ENCODE results near the gene HOXA9.

Gene HOXA9

DNA sequence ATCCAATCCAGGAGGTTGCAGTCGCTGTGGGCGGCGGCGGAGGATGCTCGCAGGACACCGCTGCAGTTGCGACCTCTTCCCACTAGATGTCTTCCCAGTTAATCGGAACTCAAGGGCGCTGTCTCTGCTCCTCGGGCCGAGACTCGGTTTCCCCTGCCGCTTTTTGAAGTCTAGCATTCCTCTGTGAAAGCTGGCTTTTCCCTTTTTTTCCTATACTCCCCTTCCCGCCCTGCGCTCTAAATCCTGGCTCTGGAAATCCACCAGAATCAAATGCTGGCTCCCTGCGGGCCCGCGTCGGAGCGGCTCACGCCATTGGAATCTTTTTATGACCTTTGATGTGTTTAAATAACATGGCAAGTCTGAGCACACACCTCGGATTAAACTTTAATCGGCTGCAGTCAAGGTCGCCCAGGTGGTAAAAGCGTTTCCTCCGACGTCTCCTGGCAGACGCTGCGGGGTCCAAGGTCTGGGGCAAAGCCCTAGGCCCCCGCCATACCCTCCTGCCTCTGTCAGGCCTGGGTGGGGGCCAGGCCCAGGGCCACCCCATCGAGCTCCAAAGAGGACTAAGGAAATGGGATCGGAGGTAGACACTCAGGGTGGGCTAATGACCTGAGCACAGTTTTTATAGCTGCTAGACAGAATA, 45.2 kb upstream of the HOXA9 start:
- peak; percentile 86 for ATAC-seq
- no peak for TF ChIP-seq ZFP30 (CRISPR knock-in tag; IDR thresholded peaks at IDR 0.05)
- no peak for TF ChIP-seq OSR1 (CRISPR knock-in tag; IDR thresholded peaks at IDR 0.05)
- no peak for TF ChIP-seq ESRRG (CRISPR knock-in tag; IDR thresholded peaks at IDR 0.05)
- TF ChIP-seq, protein P1, sequence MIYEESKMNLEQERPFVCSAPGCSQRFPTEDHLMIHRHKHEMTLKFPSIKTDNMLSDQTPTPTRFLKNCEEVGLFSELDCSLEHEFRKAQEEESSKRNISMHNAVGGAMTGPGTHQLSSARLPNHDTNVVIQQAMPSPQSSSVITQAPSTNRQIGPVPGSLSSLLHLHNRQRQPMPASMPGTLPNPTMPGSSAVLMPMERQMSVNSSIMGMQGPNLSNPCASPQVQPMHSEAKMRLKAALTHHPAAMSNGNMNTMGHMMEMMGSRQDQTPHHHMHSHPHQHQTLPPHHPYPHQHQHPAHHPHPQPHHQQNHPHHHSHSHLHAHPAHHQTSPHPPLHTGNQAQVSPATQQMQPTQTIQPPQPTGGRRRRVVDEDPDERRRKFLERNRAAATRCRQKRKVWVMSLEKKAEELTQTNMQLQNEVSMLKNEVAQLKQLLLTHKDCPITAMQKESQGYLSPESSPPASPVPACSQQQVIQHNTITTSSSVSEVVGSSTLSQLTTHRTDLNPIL (CRISPR knock-in tag; IDR thresholded peaks at IDR 0.05; ENCODE audit: low read depth) = no peak
- no peak for TF ChIP-seq GLIS3 (CRISPR knock-in tag; IDR thresholded peaks at IDR 0.05)
- no peak for TF ChIP-seq CSDC2 (CRISPR knock-in tag; IDR thresholded peaks at IDR 0.05)
- TF ChIP-seq ZNF565 (CRISPR knock-in tag; conservative IDR thresholded peaks at IDR 0.05; ENCODE audit: low read depth) = no peak
- TF ChIP-seq ZNF8 (CRISPR knock-in tag; IDR thresholded peaks at IDR 0.05) = no peak
- no peak for TF ChIP-seq SNAI2 (CRISPR knock-in tag; IDR thresholded peaks at IDR 0.05)
- no peak for TF ChIP-seq ISL1 (CRISPR knock-in tag; IDR thresholded peaks at IDR 0.05)
- TF ChIP-seq BACH2 (CRISPR knock-in tag; IDR thresholded peaks at IDR 0.05; ENCODE audit: borderline replicate concordance) = no peak
- TF ChIP-seq RARB (CRISPR knock-in tag; IDR thresholded peaks at IDR 0.05) = no peak

DNA sequence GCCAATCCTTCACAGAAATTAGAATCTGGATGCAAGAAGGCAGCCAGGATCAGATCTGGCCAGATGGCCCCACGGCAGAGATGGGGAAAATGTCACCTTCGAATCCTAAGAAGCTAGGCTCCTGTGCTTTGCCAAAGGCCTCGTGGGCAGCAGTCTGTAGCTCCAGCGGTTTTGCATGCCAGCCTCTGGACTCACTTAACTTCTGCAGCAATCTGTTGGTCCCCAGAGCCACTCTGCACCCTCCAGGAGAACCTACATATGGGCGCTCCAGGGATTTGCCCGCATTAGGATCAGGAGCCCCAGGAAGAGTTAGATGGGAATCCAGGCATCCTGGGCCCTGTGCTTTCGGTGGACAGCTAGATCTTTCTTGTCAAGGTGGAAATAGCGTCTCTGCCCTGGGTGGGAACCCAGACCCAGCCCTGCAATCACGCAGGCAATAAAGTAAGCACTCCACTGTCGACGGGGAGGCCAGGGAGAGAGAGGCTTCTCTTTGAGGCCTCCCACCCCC, 44.6 kb upstream of the HOXA9 start:
- no peak for TF ChIP-seq TCF4 (CRISPR knock-in tag; IDR thresholded peaks at IDR 0.05; ENCODE audit: borderline replicate concordance)
- no peak for TF ChIP-seq CSDC2 (CRISPR knock-in tag; IDR thresholded peaks at IDR 0.05)
- TF ChIP-seq, protein P2, sequence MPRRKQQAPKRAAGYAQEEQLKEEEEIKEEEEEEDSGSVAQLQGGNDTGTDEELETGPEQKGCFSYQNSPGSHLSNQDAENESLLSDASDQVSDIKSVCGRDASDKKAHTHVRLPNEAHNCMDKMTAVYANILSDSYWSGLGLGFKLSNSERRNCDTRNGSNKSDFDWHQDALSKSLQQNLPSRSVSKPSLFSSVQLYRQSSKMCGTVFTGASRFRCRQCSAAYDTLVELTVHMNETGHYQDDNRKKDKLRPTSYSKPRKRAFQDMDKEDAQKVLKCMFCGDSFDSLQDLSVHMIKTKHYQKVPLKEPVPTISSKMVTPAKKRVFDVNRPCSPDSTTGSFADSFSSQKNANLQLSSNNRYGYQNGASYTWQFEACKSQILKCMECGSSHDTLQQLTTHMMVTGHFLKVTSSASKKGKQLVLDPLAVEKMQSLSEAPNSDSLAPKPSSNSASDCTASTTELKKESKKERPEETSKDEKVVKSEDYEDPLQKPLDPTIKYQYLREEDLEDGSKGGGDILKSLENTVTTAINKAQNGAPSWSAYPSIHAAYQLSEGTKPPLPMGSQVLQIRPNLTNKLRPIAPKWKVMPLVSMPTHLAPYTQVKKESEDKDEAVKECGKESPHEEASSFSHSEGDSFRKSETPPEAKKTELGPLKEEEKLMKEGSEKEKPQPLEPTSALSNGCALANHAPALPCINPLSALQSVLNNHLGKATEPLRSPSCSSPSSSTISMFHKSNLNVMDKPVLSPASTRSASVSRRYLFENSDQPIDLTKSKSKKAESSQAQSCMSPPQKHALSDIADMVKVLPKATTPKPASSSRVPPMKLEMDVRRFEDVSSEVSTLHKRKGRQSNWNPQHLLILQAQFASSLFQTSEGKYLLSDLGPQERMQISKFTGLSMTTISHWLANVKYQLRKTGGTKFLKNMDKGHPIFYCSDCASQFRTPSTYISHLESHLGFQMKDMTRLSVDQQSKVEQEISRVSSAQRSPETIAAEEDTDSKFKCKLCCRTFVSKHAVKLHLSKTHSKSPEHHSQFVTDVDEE (CRISPR knock-in tag; IDR thresholded peaks at IDR 0.05) = no peak
- TF ChIP-seq BACH2 (CRISPR knock-in tag; IDR thresholded peaks at IDR 0.05; ENCODE audit: borderline replicate concordance) = no peak
- no peak for TF ChIP-seq ZC3H10 (CRISPR knock-in tag; IDR thresholded peaks at IDR 0.05)
- no peak for TF ChIP-seq ZNF70 (CRISPR knock-in tag; IDR thresholded peaks at IDR 0.05)
- TF ChIP-seq ARNTL (CRISPR knock-in tag; IDR thresholded peaks at IDR 0.05; ENCODE audit: borderline replicate concordance, low read depth) = no peak
- no peak for TF ChIP-seq TOX (CRISPR knock-in tag; IDR thresholded peaks at IDR 0.05; ENCODE audit: borderline replicate concordance)
- TF ChIP-seq PPARA (CRISPR knock-in tag; IDR thresholded peaks at IDR 0.05; ENCODE audit: borderline replicate concordance) = no peak
- no peak for TF ChIP-seq ISL1 (CRISPR knock-in tag; IDR thresholded peaks at IDR 0.05)
- TF ChIP-seq RARB (CRISPR knock-in tag; IDR thresholded peaks at IDR 0.05) = no peak
- TF ChIP-seq, protein P3, sequence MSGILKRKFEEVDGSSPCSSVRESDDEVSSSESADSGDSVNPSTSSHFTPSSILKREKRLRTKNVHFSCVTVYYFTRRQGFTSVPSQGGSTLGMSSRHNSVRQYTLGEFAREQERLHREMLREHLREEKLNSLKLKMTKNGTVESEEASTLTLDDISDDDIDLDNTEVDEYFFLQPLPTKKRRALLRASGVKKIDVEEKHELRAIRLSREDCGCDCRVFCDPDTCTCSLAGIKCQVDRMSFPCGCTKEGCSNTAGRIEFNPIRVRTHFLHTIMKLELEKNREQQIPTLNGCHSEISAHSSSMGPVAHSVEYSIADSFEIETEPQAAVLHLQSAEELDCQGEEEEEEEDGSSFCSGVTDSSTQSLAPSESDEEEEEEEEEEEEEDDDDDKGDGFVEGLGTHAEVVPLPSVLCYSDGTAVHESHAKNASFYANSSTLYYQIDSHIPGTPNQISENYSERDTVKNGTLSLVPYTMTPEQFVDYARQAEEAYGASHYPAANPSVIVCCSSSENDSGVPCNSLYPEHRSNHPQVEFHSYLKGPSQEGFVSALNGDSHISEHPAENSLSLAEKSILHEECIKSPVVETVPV (CRISPR knock-in tag; IDR thresholded peaks at IDR 0.05) = no peak
- peak; percentile 13 for ATAC-seq

DNA sequence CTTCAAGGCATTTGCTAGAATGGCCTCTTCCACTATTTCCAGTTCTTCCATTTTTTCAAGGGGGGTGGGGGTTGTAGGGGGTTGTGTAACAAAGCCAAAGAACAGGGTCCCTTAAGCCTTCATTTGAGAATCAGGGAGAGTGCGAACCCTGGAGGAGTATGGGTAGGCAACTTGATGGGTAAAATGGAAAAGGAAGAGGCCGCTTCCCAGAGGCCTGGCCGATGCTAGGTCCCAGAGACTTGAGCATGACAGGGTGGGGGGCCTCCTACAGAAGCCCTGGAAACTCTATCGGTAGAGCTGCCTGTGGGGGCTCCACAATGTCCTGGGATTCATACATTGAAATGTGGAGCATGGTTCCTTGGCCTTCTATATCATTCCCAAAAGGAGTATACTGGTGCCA, 43.7 kb upstream of the HOXA9 start:
- no peak for ATAC-seq
- TF ChIP-seq CSDC2 (CRISPR knock-in tag; IDR thresholded peaks at IDR 0.05) (no peak), RARB (CRISPR knock-in tag; IDR thresholded peaks at IDR 0.05) (no peak), SNAI2 (CRISPR knock-in tag; IDR thresholded peaks at IDR 0.05) (no peak), ZNF8 (CRISPR knock-in tag; IDR thresholded peaks at IDR 0.05) (no peak), TCF4 (CRISPR knock-in tag; IDR thresholded peaks at IDR 0.05; ENCODE audit: borderline replicate concordance) (no peak), ZFP3 (CRISPR knock-in tag; IDR thresholded peaks at IDR 0.05) (no peak)
- TF ChIP-seq, protein P4, sequence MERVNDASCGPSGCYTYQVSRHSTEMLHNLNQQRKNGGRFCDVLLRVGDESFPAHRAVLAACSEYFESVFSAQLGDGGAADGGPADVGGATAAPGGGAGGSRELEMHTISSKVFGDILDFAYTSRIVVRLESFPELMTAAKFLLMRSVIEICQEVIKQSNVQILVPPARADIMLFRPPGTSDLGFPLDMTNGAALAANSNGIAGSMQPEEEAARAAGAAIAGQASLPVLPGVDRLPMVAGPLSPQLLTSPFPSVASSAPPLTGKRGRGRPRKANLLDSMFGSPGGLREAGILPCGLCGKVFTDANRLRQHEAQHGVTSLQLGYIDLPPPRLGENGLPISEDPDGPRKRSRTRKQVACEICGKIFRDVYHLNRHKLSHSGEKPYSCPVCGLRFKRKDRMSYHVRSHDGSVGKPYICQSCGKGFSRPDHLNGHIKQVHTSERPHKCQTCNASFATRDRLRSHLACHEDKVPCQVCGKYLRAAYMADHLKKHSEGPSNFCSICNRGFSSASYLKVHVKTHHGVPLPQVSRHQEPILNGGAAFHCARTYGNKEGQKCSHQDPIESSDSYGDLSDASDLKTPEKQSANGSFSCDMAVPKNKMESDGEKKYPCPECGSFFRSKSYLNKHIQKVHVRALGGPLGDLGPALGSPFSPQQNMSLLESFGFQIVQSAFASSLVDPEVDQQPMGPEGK (CRISPR knock-in tag; IDR thresholded peaks at IDR 0.05; ENCODE audit: borderline replicate concordance) = no peak
- TF ChIP-seq, protein P3 (CRISPR knock-in tag; IDR thresholded peaks at IDR 0.05) = no peak
- TF ChIP-seq, protein P1 (CRISPR knock-in tag; IDR thresholded peaks at IDR 0.05; ENCODE audit: low read depth) = no peak
